Spleen (tissue), 11 donors: ENCODE measurements around the gene COIL. TPM values are rescaled to one million over a fixed set of nuclear protein-coding genes. Genes with fewer than 3 reads are reported as not detected.
A peak's percentile ranks its signal among the peaks of the same experiment; 100 is the strongest.
"Not testable (repeated sequence)": the region's sequence is repeated elsewhere in the genome, so short reads cannot be mapped to it uniquely, and the experiment has no call there.

ENCODE experiments used
- DNase-seq: peaks from one replicate; pipeline ENCODE4 v3.0.0-alpha.2; 2020
- H3K27ac ChIP-seq, 8 donors: fragments of 200-600 bp; sonication (generic) in 7 of 8; 1 replicate in 4 of 8; 2 replicates in 4 of 8; pipeline versions ENCODE4 v1.5.0 to v1.8.0; 2016 to 2021; ENCODE audit warnings: inconsistent platforms in 4 of 8, mild to moderate bottlenecking in 4 of 8, moderate library complexity in 1 of 8
- H3K27me3 ChIP-seq, 7 donors: fragments of 200-600 bp; sonication (generic) in 6 of 7; replicated peaks in 1 of 7; 1 replicate in 4 of 7; 2 replicates in 3 of 7; pipeline versions ENCODE4 v1.5.0 to v1.8.0; 2016 to 2021; ENCODE audit warnings: inconsistent platforms in 3 of 7, mild to moderate bottlenecking in 1 of 7
- H3K36me3 ChIP-seq, 6 donors: fragments of 200-600 bp; sonication (generic) in 5 of 6; 1 replicate in 4 of 6; 2 replicates in 2 of 6; pipeline versions ENCODE4 v1.5.0 to v1.8.0; 2016 to 2021; ENCODE audit warnings: inconsistent platforms in 2 of 6
- H3K4me1 ChIP-seq, 6 donors: fragments of 200-600 bp; sonication (generic) in 5 of 6; 1 replicate in 3 of 6; 2 replicates in 3 of 6; pipeline versions ENCODE4 v1.5.0 to v1.8.0; 2016 to 2021; ENCODE audit warnings: inconsistent platforms in 3 of 6
- H3K4me3 ChIP-seq, 8 donors: fragments of 200-600 bp; sonication (generic) in 7 of 8; 1 replicate in 4 of 8; 2 replicates in 4 of 8; pipeline versions ENCODE4 v1.5.0 to v1.8.0; 2016 to 2021; ENCODE audit warnings: inconsistent platforms in 4 of 8, mild to moderate bottlenecking in 4 of 8, moderate library complexity in 2 of 8
- H3K9me3 ChIP-seq, 8 donors: fragments of 200-600 bp; sonication (generic) in 7 of 8; 1 replicate in 4 of 8; 2 replicates in 4 of 8; pipeline versions ENCODE4 v1.5.0 to v1.8.0; 2016 to 2021; ENCODE audit warnings: inconsistent platforms in 4 of 8
- CTCF ChIP-seq, 11 experiments: fragments of 200-600 bp in 7 of 11; fragments of 450-650 bp in 4 of 11; sonication (generic) in 4 of 11; IDR thresholded peaks in 8 of 11; conservative IDR thresholded peaks in 3 of 11; 1 replicate in 7 of 11; 2 replicates in 4 of 11; pipeline versions ENCODE4 v1.4.0 to v1.8.0; 2016 to 2021; ENCODE audit warnings: antibody characterized with exemption in 11 of 11, inconsistent platforms in 4 of 11, mild to moderate bottlenecking in 1 of 11
- POLR2A ChIP-seq, 3 donors: fragments of 450-650 bp; IDR thresholded peaks; one replicate each; pipeline ENCODE4 v1.5.1; 2017; ENCODE audit warnings: antibody characterized with exemption in 3 of 3, mild to moderate bottlenecking in 1 of 3
- POLR2AphosphoS5 ChIP-seq, 3 donors: sonication (generic); formaldehyde crosslinking; IDR thresholded peaks; one replicate each; pipeline ENCODE4 v1.5.1; 2017; ENCODE audit warnings: antibody characterized with exemption in 3 of 3
- WGBS, 5 donors: extraction: QIAGEN DNeasy Blood & Tissue Kit in 3 of 5; methylation state at CpG; one replicate each; pipeline versions ENCODE4 v1.1.5 to v1.1.7; 2013 to 2018; 5-methylcytosine and 5-hydroxymethylcytosine counted together
- intact Hi-C: fragments of 100-400 bp; cut with DNase I; formaldehyde crosslinking; loops from one replicate; pipeline ENCODE4 v1.15.0; 2023; ENCODE audit warnings: low total_unique reads
- polyA plus RNA-seq, 3 donors: library from polyadenylated mRNA; stranded (reverse); fragments of 200-250 nt; gene quantifications; one replicate each; pipeline ENCODE4 v1.2.1, GENCODE V29; 2013
- total RNA-seq, 7 donors: library from RNA; depleted of rRNA in 3 of 7; stranded (reverse); fragments of >200 nt in 3 of 7; fragmentation: NEBNext Ultra II Directional in 4 of 7; extraction: Animal tissue kit (Norgen Biotek cat#: 25700) in 4 of 7; gene quantifications; one replicate each; pipeline versions ENCODE4 v1.1.0 to v1.2.1, GENCODE V29; 2016 to 2021
- donor health status: healthy with polysubstance abuse.
- donor health status: DM: no; HTN: no; CAD: no; lungs with moderate emphysema.
- donor health status: DM: no; HTN: no; CAD: no.
- donor health status: Bipolar disorder and iron deficiency.
- donor health status: healthy.
- donor health status: DM: no; HTN: no; CAD: no.
- donor health status: DM: yes; HTN: yes; CAD: no.

COIL gene
- total and polyA plus RNA-seq, 10 donors, result 10.0 to 22.7 (median 14.8) TPM

GRCh38 chr17:56966338-56966737, 5.5 kb upstream of the COIL start:
- H3K4me3 ChIP-seq, result no peak overlapping the region
- intact Hi-C loops, result no loop called here
- peaks cover 0 to 3% (median 0%) of the 10 kb centered on the region in 6 donors for H3K4me1 ChIP-seq
- 81 to 92% (median 83%) methylated on average over 5 of the region's 5 CpGs for WGBS, 5 donors
- no peaks in the 10 kb centered on the region for H3K36me3 ChIP-seq
- no peak overlapping the region for H3K27ac ChIP-seq
- DNase-seq, result no peak
- TF ChIP-seq CTCF (IDR thresholded peaks at IDR 0.05 in 8 of 11, conservative IDR thresholded peaks at IDR 0.05 in 3 of 11) (no peak), POLR2A (IDR thresholded peaks at IDR 0.05) (no peak), POLR2AphosphoS5 (IDR thresholded peaks at IDR 0.05) (no peak)
- H3K27me3 ChIP-seq, result no peaks in the 10 kb centered on the region
- peaks cover 0 to 7% (median 0%) of the 10 kb centered on the region in 8 donors for H3K9me3 ChIP-seq

GRCh38 chr17:56965681-56966080, 4.8 kb upstream of the COIL start:
- intact Hi-C loops, H3K9me3 ChIP-seq, H3K27me3 ChIP-seq, H3K27ac ChIP-seq, H3K4me3 ChIP-seq, DNase-seq, H3K36me3 ChIP-seq, H3K4me1 ChIP-seq: not testable (repeated sequence)
- 85 to 91% (median 90%) methylated on average over 6 of the region's 6 CpGs for WGBS, 5 donors

- H3K4me3 ChIP-seq, H3K27me3 ChIP-seq, H3K9me3 ChIP-seq, H3K27ac ChIP-seq, intact Hi-C loops, DNase-seq, H3K36me3 ChIP-seq: not testable (repeated sequence)
- WGBS, 5 donors, result 88 to 95% (median 92%) methylated on average over 9 of the region's 9 CpGs
- H3K4me1 ChIP-seq, result peaks cover under 1 to 10% (median 6%) of the 10 kb centered on the region in 6 donors
Measured at GRCh38 chr17:56965241-56965640, 4.4 kb upstream of the COIL start.

GRCh38 chr17:56956992-56957391, 3.9 kb downstream of the COIL start:
- H3K4me1 ChIP-seq, result peaks cover 8 to 48% (median 23%) of the 10 kb centered on the region in 6 donors
- intact Hi-C loops, result no loop called here
- no peak for DNase-seq
- WGBS, 5 donors, result 92 to 98% (median 95%) methylated on average over 5 of the region's 5 CpGs
- H3K4me3 ChIP-seq, result no peak overlapping the region
- no peaks in the 10 kb centered on the region for H3K27me3 ChIP-seq
- TF ChIP-seq POLR2AphosphoS5 (IDR thresholded peaks at IDR 0.05) (no peak), CTCF (IDR thresholded peaks at IDR 0.05 in 8 of 11, conservative IDR thresholded peaks at IDR 0.05 in 3 of 11) (no peak), POLR2A (IDR thresholded peaks at IDR 0.05) (no peak)
- H3K27ac ChIP-seq, result no peak overlapping the region
- H3K36me3 ChIP-seq, result peaks cover 0 to 51% (median 1%) of the 10 kb centered on the region in 6 donors
- no peaks in the 10 kb centered on the region for H3K9me3 ChIP-seq

GRCh38 chr17:56949595-56949994, 11.3 kb downstream of the COIL start:
- no peaks in the 10 kb centered on the region for H3K27me3 ChIP-seq
- TF ChIP-seq POLR2AphosphoS5 (IDR thresholded peaks at IDR 0.05) (no peak), POLR2A (IDR thresholded peaks at IDR 0.05) (no peak), CTCF (IDR thresholded peaks at IDR 0.05 in 8 of 11, conservative IDR thresholded peaks at IDR 0.05 in 3 of 11) (no peak)
- peak overlapping the region in 1 of 8 donors; percentile 40 for H3K27ac ChIP-seq
- H3K4me1 ChIP-seq, result peaks cover 0 to 11% (median 3%) of the 10 kb centered on the region in 6 donors
- H3K4me3 ChIP-seq, result no peak overlapping the region
- H3K36me3 ChIP-seq, result peaks cover 0 to 92% (median 41%) of the 10 kb centered on the region in 6 donors
- no peaks in the 10 kb centered on the region for H3K9me3 ChIP-seq
- intact Hi-C loops, result no loop called here
- DNase-seq, result no peak
- WGBS, 5 donors, result 39 to 64% (median 53%) methylated on average over 3 of the region's 3 CpGs
